CD4-positive, alpha-beta T cell treated with Interleukin-4 for 1 hour (primary cell): Measurements from ENCODE around the gene COP1.

ENCODE experiments used
- DNase-seq, 2 donors: peaks; one replicate each; pipeline ENCODE4 v3.0.0-alpha.2; 2020 to 2022

Gene COP1

GRCh38 chr1:176198413-176198812, 8.7 kb downstream of the COP1 start:
- DNase-seq: no peak

GRCh38 chr1:176196728-176197127, 10.4 kb downstream of the COP1 start:
- DNase-seq: no peak

GRCh38 chr1:176195547-176195946, 11.5 kb downstream of the COP1 start:
- no peak for DNase-seq

GRCh38 chr1:176193663-176194062, 13.4 kb downstream of the COP1 start:
- DNase-seq: no peak

GRCh38 chr1:176193023-176193422, 14.1 kb downstream of the COP1 start:
- peak in 1 of 2 donors; percentile 15 for DNase-seq

DNA sequence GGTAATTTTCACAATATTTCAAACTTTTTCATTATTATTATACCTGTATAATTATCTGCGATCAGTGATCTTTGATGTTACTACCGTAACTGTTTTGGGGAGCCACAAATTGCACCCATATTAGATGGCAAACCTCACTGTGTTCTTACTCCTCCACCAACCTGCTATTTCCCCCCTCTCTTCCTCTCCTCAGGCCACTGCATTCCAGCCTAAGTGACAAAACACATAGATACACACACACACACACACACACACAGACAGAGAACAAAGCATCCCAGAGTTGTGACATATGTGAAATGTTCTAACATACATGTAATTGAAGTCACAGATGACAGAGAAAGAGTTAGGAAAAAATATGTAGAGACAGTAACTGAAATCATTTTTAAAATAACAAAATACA, 18.5 kb downstream of the COP1 start:
- no peak for DNase-seq

- no peak for DNase-seq
Observed at GRCh38 chr1:176187001-176187400, 20.1 kb downstream of the COP1 start.

DNA sequence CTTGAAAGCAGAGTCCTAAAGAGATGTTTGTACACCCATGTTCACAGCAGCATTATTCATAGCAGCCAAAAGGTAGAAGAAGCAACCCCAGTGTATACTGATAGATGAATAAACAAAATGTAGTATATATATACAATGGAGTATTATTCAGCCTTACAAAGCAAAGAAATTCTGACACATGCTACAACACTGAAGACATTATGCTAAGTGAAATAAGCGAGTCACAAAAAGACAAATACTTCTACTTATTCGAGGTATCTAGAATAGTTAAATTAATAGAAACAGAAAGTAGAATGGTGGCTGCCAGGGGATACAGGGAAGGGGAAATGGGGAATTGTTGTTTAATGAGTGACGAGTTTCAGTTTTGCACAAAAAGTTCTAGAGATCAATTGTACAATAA, 23.5 kb downstream of the COP1 start:
- DNase-seq: no peak

DNA sequence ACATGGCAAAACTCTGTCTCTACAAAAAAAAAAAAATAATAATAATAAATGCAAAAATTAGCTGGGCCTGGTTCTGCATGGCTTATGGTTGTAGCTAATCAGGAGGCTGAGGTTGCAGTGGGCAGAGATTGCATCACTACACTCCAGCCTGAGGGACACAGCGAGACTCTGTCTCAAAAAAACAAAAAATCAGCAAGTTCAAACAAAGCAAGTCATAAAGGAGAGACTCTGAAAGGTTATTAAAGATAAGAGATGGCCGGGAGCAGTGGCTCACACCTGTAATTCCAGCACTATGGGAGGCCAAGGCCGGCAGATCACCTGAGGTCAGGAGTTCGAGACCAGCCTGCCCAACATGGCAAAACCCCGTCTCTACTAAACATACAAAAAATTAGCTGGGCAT, 28.8 kb downstream of the COP1 start:
- no peak for DNase-seq

DNA sequence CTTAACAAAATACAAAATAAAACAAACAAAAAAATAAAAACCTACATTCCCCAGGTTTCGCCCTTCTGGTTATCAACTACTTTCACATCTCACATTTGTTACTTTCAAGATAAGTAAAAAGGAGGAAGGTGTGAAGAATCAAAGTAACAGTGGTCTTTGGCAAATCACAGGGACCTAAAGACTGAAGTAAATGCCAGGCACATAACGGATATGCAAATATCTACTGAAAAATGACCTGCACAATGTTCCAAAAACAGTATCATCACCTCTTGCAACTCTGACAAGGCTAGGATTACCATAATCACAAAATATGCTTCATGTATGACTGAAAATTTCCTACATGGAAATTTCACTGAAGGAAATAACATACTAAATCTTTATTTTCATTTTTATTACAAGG, 29.3 kb downstream of the COP1 start:
- DNase-seq: no peak

- no peak for DNase-seq
Observed at GRCh38 chr1:176174108-176174507, 33.0 kb downstream of the COP1 start.

- no peak for DNase-seq
Observed at GRCh38 chr1:176172215-176172614, 34.9 kb downstream of the COP1 start.

DNA sequence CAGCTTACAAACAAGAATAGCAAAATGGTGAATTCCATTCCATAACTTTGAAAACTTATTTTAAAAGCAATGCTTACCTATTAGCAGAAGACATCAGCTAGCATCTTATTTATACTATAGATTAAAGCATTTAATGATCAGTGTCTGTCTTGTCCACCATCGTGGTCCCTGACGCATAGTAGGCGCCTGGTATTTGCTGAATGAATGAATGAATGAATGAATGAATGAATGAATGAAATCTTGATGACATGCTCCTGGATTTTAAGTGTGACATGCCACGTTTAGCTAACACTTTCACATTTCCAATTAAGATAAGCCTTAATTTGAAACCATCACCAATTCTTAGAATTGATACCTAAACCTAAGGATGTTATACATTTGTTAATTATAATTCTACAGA, 39.9 kb downstream of the COP1 start:
- no peak for DNase-seq

GRCh38 chr1:176165573-176165972, 41.5 kb downstream of the COP1 start:
- no peak for DNase-seq

DNA sequence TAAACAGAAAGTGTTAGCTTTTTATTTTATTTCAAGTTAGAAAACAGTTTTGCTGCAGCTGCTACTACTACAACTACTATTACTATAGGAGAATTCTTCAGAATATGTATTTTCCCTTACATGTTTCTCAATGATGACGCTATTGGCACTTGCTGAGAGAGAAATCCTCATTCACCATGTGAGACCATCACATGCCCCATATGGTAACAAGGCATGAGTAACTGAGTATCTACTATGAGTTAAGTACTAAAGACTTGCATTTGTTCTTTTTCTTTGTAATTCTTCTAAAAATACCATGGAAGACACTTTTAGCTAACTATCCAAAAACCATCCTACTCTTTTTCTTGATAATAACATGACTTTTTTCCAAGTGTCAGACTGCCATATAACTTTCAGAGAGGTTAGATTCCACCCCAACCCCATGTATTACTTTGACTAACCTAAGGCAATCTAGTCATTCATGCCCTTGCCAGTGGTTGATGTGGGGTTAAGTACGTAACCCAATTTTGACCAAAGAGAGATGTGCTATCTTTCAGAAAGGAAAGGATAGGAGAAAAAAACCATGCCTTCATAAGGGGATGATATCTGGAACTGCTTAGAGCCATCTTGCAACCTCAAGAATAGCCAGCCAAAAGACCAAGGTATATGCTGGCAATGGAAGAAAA, 42.9 kb downstream of the COP1 start:
- no peak for DNase-seq

DNA sequence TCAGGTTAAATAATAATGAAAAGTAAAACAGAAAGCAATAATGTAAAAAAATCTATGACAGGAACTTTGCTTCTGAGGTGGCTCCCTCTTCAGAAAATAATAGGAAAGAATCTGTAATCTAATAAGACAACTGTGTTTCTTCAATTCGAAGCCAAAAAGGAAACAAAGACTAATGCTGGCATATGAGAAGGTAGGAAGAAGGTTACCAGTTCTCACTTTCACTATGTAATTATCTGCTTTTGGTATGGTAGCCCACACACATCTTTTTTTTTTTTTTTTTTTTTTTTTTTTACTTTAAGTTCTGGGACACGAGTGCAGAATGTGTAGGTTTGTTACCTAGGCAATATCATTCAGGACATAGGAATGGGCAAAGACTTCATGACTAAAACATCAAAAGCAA, 47.1 kb downstream of the COP1 start:
- no peak for DNase-seq

DNA sequence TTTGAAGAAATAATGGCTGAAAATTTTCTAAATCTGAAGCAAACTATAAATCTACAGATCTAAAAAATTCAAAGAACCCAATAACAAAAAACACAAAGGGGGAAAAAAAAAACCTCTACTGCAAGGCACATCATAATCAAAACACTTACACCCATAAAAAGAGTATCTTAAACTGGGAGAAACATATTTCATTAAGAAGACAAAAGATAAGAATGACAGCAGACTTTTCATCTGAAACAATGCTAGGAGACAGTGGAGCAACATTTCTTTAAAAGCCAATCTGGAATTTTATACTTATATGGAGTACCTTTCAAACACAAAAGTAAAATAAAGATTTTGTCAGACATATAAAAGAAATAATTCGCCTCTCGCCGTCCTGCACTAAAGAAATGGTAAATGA, 49.1 kb downstream of the COP1 start:
- no peak for DNase-seq

GRCh38 chr1:176149939-176150807, 56.9 kb downstream of the COP1 start:
- no peak for DNase-seq

GRCh38 chr1:176144526-176144925, 62.6 kb downstream of the COP1 start:
- no peak for DNase-seq

GRCh38 chr1:176142973-176143372, 64.1 kb downstream of the COP1 start:
- DNase-seq: no peak

DNA sequence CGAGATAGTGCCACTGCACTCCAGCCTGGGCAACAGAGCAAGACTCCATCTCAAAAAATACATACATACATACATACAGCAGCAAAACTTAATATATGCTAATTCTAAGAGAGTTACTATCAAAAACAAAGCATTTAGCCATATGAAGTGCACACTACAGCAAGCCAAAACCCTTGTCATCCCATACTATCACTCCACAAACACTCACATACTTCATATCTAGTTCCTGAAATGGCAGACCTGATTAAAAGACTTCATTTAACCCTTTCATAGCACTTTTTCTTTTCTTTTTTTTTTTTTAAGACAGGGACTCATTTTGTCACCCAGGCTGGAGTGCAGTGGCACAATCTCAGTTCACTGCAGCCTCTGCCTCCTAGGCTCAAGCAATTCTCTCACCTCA, 65.6 kb downstream of the COP1 start:
- DNase-seq: no peak

- DNase-seq: no peak
Observed at GRCh38 chr1:176136891-176137290, 70.2 kb downstream of the COP1 start.

GRCh38 chr1:176134666-176135065, 72.4 kb downstream of the COP1 start:
- DNase-seq: no peak

DNA sequence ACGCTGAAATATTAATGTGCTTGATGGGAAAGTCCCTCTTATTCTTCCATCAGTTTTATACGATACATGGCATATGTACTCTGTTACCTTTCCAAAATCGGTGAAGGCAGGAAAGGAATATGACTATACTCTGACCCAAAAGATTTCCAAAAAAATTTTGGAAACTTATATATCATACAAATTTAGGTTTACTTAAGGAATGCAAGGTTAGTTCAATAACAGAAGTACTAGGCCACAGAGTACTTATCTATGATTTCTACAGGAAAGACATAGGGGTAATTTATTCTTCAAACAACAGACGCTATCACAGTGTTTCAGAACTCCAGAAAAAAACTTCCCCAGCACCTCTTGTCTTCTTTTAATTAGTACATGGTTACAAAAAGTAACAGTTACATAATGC, 84.8 kb downstream of the COP1 start:
- DNase-seq: no peak

GRCh38 chr1:176119549-176119948, 87.5 kb downstream of the COP1 start:
- DNase-seq: peak in 1 of 2 donors; percentile 6
